SK-N-SH treated with all-trans-retinoic acid at 6 μM for 48 hours (cell line): ENCODE data around the gene RGS6.

Experiments
- BACH2 ChIP-seq: fragments of 250-450 bp; sonication (Bioruptor Pico); IDR thresholded peaks from 2 replicates; pipeline ENCODE4 v1.9.0; 2021; ENCODE audit warnings: mild to moderate bottlenecking, borderline replicate concordance
- TCF4 ChIP-seq: fragments of 250-450 bp; sonication (Bioruptor Pico); IDR thresholded peaks from 2 replicates; pipeline ENCODE4 v1.8.0; 2021; ENCODE audit warnings: mild to moderate bottlenecking, moderate library complexity, borderline replicate concordance
- TOX ChIP-seq: fragments of 250-450 bp; sonication (Bioruptor Pico); IDR thresholded peaks from 2 replicates; pipeline ENCODE4 v1.8.0; 2021; ENCODE audit warnings: mild to moderate bottlenecking, moderate library complexity, borderline replicate concordance
- TSHZ2 ChIP-seq: fragments of 250-450 bp; sonication (Bioruptor Pico); IDR thresholded peaks from 2 replicates; pipeline ENCODE4 v1.5.0; 2020; ENCODE audit warnings: mild to moderate bottlenecking, moderate library complexity
- ZFP3 ChIP-seq: fragments of 250-450 bp; sonication (Bioruptor Pico); IDR thresholded peaks from 2 replicates; pipeline ENCODE4 v1.5.0; 2020; ENCODE audit warnings: mild to moderate bottlenecking, moderate library complexity

DNA sequence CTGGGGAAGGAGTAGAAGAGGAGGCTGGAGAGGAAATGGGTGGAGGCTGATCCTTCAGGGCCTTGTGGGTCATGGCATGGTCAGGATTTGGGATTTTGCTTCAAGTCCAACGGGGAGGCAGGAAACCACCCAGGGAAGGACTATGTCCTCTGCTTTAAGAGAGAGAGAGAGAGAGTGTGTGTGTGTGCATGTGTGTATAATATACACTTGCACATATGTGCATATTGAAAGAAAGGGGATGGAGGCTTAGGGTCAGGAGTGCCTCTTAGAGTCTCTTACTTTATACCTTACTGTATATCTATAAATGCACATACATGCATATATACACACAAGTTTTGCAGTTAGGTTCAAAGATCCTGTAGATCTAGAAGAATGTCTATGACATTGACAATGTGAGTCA, 94.8 kb downstream of the RGS6 start:
- TF ChIP-seq BACH2 (CRISPR knock-in tag) (no peak), TSHZ2 (no peak), TOX (CRISPR knock-in tag) (no peak), ZFP3 (CRISPR knock-in tag) (no peak), TCF4 (CRISPR knock-in tag) (no peak)
